Loucy (cell line): ENCODE data around the gene TTC39B.
A peak's percentile ranks its signal among the peaks of the same experiment; 100 is the strongest.

ENCODE experiments used
- H2AFZ ChIP-seq: fragments of 200-600 bp; sonication (generic); 2 replicates; pipeline ENCODE4 v1.6.0; 2016; ENCODE audit warnings: antibody characterized with exemption, mild to moderate bottlenecking, low read length, moderate library complexity
- H3F3A ChIP-seq: fragments of 200-600 bp; 2 replicates; pipeline ENCODE4 v1.6.0; 2016; ENCODE audit warnings: antibody characterized with exemption, low read depth, mild to moderate bottlenecking
- H3K27me3 ChIP-seq: fragments of 200-600 bp; sonication (generic); 2 replicates; pipeline ENCODE4 v1.6.1; 2014; ENCODE audit warnings: low read length, mild to moderate bottlenecking; ENCODE audit not compliant: insufficient read depth, poor library complexity, severe bottlenecking
- H3K36me3 ChIP-seq: fragments of 200-600 bp; sonication (generic); 2 replicates; pipeline ENCODE4 v1.6.1; 2016; ENCODE audit warnings: low read length; ENCODE audit not compliant: insufficient read depth
- H3K4me1 ChIP-seq: fragments of 200-600 bp; sonication (generic); 2 replicates; pipeline ENCODE4 v1.5.1; 2014; ENCODE audit warnings: low read length, mild to moderate bottlenecking; ENCODE audit not compliant: insufficient read depth, poor library complexity, severe bottlenecking
- H3K4me2 ChIP-seq: fragments of 200-600 bp; sonication (generic); 2 replicates; pipeline ENCODE4 v1.6.0; 2014; ENCODE audit warnings: antibody characterized with exemption, low read length, low read depth, mild to moderate bottlenecking; ENCODE audit not compliant: poor library complexity, severe bottlenecking
- H3K4me3 ChIP-seq: fragments of 200-600 bp; sonication (generic); 2 replicates; pipeline ENCODE4 v1.5.1; 2014; ENCODE audit warnings: low read length, mild to moderate bottlenecking, mixed read lengths; ENCODE audit not compliant: poor library complexity, severe bottlenecking
- H3K79me2 ChIP-seq: fragments of 200-600 bp; sonication (generic); 2 replicates; pipeline ENCODE4 v1.6.1; 2014; ENCODE audit warnings: low read length; ENCODE audit not compliant: insufficient read depth
- H3K9ac ChIP-seq: fragments of 200-600 bp; sonication (generic); 2 replicates; pipeline ENCODE4 v1.6.0; 2014; ENCODE audit warnings: mild to moderate bottlenecking, low read depth, low read length, moderate library complexity; ENCODE audit not compliant: poor library complexity, severe bottlenecking
- H3K9me2 ChIP-seq: fragments of 200-600 bp; sonication (generic); replicated peaks from 2 replicates; pipeline ENCODE4 v1.6.1; 2016; ENCODE audit warnings: low read depth, low read length, mixed read lengths
- H3K9me3 ChIP-seq: fragments of 200-600 bp; sonication (generic); 2 replicates; pipeline ENCODE4 v1.6.1; 2014; ENCODE audit warnings: mild to moderate bottlenecking, antibody characterized with exemption, low read length, low read depth; ENCODE audit not compliant: insufficient read depth
- H4K20me1 ChIP-seq: fragments of 200-600 bp; sonication (generic); 2 replicates; pipeline ENCODE4 v1.6.0; 2014; ENCODE audit warnings: antibody characterized with exemption, low read length, mild to moderate bottlenecking; ENCODE audit not compliant: insufficient read depth, poor library complexity, severe bottlenecking
- CTCF ChIP-seq: fragments of 200-600 bp; sonication (generic); conservative IDR thresholded peaks from 2 replicates; pipeline ENCODE4 v1.5.1; 2014; ENCODE audit warnings: mild to moderate bottlenecking, antibody characterized with exemption, low read length
- EZH2phosphoT487 ChIP-seq: fragments of 200-600 bp; IDR thresholded peaks from 2 replicates; pipeline ENCODE4 v1.6.1; 2018; ENCODE audit warnings: antibody characterized with exemption, mild to moderate bottlenecking, moderate library complexity, borderline replicate concordance

The TTC39B gene

GRCh38 chr9:15231788-15232635 is 75.0 kb downstream of the TTC39B start:
- Histone ChIP-seq H3K4me3 (no peak overlapping the region), H3K79me2 (no peaks in the 10 kb centered on the region), H3K4me1 (no peaks in the 10 kb centered on the region), H3K36me3 (no peaks in the 10 kb centered on the region), H3K9me3 (peaks cover 5% of the 10 kb centered on the region; the same call in 1 of the 2 replicates), H3K9me2 (no peaks in the 10 kb centered on the region), H2AFZ (no peak overlapping the region), H3F3A (no peaks in the 10 kb centered on the region), H3K27me3 (no peaks in the 10 kb centered on the region), H3K4me2 (no peak overlapping the region), H3K9ac (no peak overlapping the region), H4K20me1 (no peaks in the 10 kb centered on the region)
- TF ChIP-seq EZH2phosphoT487 = no peak
- peak; percentile 86 for TF ChIP-seq CTCF

GRCh38 chr9:15229409-15229808 is 77.6 kb downstream of the TTC39B start:
- no peaks in the 10 kb centered on the region for H3K4me1 ChIP-seq
- no peak overlapping the region for H2AFZ ChIP-seq
- H3K4me2 ChIP-seq = no peak overlapping the region
- no peaks in the 10 kb centered on the region for H4K20me1 ChIP-seq
- no peak overlapping the region for H3K9ac ChIP-seq
- no peaks in the 10 kb centered on the region for H3K9me3 ChIP-seq
- H3K4me3 ChIP-seq = no peak overlapping the region
- no peaks in the 10 kb centered on the region for H3F3A ChIP-seq
- 0 out of 2 replicates have a peak, but pooled peaks cover 2% of the 10 kb centered on the region for H3K36me3 ChIP-seq
- TF ChIP-seq EZH2phosphoT487 = no peak
- no peak for TF ChIP-seq CTCF
- no peaks in the 10 kb centered on the region for H3K9me2 ChIP-seq
- H3K79me2 ChIP-seq = no peaks in the 10 kb centered on the region
- no peaks in the 10 kb centered on the region for H3K27me3 ChIP-seq

GRCh38 chr9:15227491-15227890 is 79.5 kb downstream of the TTC39B start:
- Histone ChIP-seq H3F3A (no peaks in the 10 kb centered on the region), H2AFZ (no peak overlapping the region), H3K79me2 (no peaks in the 10 kb centered on the region), H3K36me3 (peaks cover 7% of the 10 kb centered on the region; the same call in 1 of the 2 replicates), H3K4me1 (no peaks in the 10 kb centered on the region), H3K27me3 (no peaks in the 10 kb centered on the region), H3K9ac (no peak overlapping the region), H3K9me3 (no peaks in the 10 kb centered on the region), H3K9me2 (no peaks in the 10 kb centered on the region), H4K20me1 (no peaks in the 10 kb centered on the region), H3K4me3 (no peak overlapping the region), H3K4me2 (no peak overlapping the region)
- TF ChIP-seq CTCF = no peak
- no peak for TF ChIP-seq EZH2phosphoT487
